GM18502 (cell line): ENCODE results near the gene FLII.

Source experiments
- ATAC-seq: cut with Tn5 transposase; IDR thresholded peaks from one replicate; pipeline ENCODE4 v1.9.1; 2021; ENCODE audit warnings: mild to moderate bottlenecking; ENCODE audit not compliant: unreplicated experiment, poor library complexity

FLII gene

GRCh38 chr17:18261146-18261515 lies 2.6 kb upstream of the FLII start:
- no peak for ATAC-seq

GRCh38 chr17:18260332-18261145 lies 2.0 kb upstream of the FLII start, which contains the start of gene MIEF2:
Gene MIEF2 (plus strand): TSS chr17:18260662. CDS start chr17:18262721, 2,059 bp downstream.
- ATAC-seq, result peak; percentile 79

- ATAC-seq, result no peak
Observed at GRCh38 chr17:18259621-18260331, 1.2 kb upstream of the FLII start.

- ATAC-seq, result peak; percentile 26
Observed at GRCh38 chr17:18257982-18258355, 569 bp downstream of the FLII start.

GRCh38 chr17:18257268-18257981 lies 1.1 kb downstream of the FLII start:
- peak; percentile 8 for ATAC-seq

GRCh38 chr17:18256776-18257175 lies 1.8 kb downstream of the FLII start:
- no peak for ATAC-seq

GRCh38 chr17:18256351-18256750 lies 2.2 kb downstream of the FLII start:
- no peak for ATAC-seq

- no peak for ATAC-seq
Observed at GRCh38 chr17:18254888-18255649, 3.5 kb downstream of the FLII start.

- no peak for ATAC-seq
Observed at GRCh38 chr17:18253947-18254821, 4.4 kb downstream of the FLII start.

- no peak for ATAC-seq
Observed at GRCh38 chr17:18253187-18253884, 5.2 kb downstream of the FLII start.

- ATAC-seq, result no peak
Observed at GRCh38 chr17:18252160-18252559, 6.4 kb downstream of the FLII start.

- no peak for ATAC-seq
Observed at GRCh38 chr17:18251204-18251603, 7.3 kb downstream of the FLII start.

- no peak for ATAC-seq
Observed at GRCh38 chr17:18250708-18251107, 7.8 kb downstream of the FLII start.

GRCh38 chr17:18250259-18250658 lies 8.3 kb downstream of the FLII start:
- no peak for ATAC-seq

- no peak for ATAC-seq
Observed at GRCh38 chr17:18248811-18249210, 9.7 kb downstream of the FLII start.

GRCh38 chr17:18248300-18248731 lies 10.2 kb downstream of the FLII start:
- ATAC-seq, result no peak

GRCh38 chr17:18247613-18248001 lies 10.9 kb downstream of the FLII start:
- ATAC-seq, result no peak

- ATAC-seq, result no peak
Observed at GRCh38 chr17:18246880-18247612, 11.5 kb downstream of the FLII start.
